Tongue (tissue), 2 donors: ENCODE data around the gene CD109. TPM values are rescaled to one million over a fixed set of nuclear protein-coding genes. Genes with fewer than 3 reads are reported as not detected.
A peak's percentile ranks its signal among the peaks of the same experiment; 100 is the strongest.
"Not testable (repeated sequence)": the region's sequence is repeated elsewhere in the genome, so short reads cannot be mapped to it uniquely, and the experiment has no call there.

Source experiments
- DNase-seq: peaks from one replicate; pipeline ENCODE4 v3.0.0-alpha.2; 2015
- total RNA-seq: library from RNA; depleted of rRNA; stranded (reverse); fragments of >200 nt; gene quantifications from one replicate; pipeline ENCODE4 v1.2.3, GENCODE V29; 2014

CD109 gene
- 29.6 TPM for total RNA-seq

GRCh38 chr6:73695619-73696421, at the start of gene CD109:
Gene CD109 (plus strand): TSS chr6:73696203. CDS start chr6:73696216, 13 bp downstream.
- peak; percentile 76 for DNase-seq

- DNase-seq: no peak
Observed at GRCh38 chr6:73648166-73648565, 47.8 kb upstream of the CD109 start.

- no peak for DNase-seq
Observed at GRCh38 chr6:73649783-73650182, 46.2 kb upstream of the CD109 start.

DNA sequence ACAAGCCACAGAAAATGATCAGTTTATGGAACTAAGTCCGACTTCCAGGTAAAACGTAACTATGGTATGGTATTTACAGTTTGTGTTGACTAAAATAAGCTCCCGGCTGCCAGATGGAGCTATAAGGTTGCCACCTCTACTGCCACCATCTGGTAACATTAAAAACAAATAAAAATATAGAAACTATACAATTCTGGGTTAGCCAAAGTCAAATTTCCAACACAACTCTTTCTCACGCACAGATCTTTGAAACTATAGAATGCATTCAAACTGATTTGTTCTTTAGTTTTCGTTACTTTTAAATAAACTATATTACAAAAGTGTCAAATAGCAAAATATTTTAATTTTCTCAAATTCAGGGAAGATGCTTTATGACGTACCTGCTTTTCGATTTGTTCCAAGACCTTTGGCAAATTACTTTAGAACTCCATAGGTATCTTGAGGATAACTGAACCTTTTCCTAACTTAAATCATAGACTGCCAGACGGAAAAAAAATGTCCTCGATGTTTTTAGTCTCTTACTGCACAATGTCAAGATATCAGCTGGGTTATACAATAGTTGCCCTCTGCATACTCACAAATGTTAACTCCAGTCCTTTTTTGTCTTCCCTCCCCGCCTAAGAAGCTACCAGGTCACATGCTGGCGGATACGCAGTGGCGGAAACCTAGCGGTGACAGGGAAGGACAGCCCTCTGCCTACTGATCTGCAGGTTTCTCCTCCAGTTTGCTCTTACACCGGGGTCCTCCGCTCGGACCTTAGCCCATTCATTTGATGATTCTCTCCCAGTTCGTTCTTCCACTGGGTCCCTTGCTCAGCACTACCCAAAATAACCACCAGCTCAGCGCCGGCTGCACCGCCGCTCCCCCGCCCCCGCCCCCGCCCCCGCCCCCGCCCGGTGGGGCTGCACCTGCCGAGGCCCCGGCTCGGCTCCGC, 43.1 kb upstream of the CD109 start:
- DNase-seq: peak; percentile 68

DNA sequence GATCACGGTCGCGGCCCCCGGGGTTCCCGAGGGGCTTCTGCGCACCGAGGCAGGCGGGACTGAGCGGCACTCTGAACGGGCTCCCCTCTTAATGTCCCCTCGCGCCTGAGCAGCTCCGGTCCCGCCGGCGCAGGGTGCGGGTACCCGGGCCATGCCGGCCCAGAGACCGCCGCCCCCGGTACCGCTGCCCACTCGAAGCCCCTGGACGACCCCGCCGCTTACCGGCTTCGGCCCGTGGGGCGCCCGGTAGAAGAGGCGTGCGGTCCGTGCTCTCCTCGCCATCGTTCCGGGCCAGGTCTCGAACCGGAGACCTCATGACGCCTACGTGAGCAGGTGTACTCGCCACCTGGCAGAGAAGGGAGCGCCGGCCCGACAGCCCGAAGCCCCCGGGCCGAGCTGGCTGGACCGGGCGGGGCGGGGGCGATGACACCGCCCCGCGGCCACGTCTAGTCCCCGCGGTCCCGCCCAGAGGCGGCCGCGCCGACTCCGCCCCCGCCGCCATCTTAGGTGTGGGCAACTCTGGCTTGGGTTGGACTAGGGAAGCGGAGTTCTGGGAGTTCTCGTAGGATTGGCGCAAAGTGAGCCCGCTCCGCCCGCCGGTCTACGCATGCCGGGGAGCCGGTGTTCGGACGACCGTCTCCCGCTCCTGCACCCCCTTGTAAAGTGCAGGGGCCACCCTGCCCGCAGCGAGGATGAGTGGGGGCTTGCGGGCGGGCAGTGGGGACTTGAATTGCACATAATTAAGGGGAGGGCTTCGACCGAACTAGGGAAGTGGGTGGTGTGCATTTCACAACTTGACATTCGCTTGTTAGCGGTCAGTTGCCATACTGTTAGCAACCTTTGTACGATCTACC, 42.2 kb upstream of the CD109 start, which contains the start of gene SLC17A5:
Gene SLC17A5, minus strand, starts transcription at position 422 of the 854 bp plus-strand sequence. Its CDS starts 106 bp downstream, at position 316.
- peak; percentile 96 for DNase-seq

DNA sequence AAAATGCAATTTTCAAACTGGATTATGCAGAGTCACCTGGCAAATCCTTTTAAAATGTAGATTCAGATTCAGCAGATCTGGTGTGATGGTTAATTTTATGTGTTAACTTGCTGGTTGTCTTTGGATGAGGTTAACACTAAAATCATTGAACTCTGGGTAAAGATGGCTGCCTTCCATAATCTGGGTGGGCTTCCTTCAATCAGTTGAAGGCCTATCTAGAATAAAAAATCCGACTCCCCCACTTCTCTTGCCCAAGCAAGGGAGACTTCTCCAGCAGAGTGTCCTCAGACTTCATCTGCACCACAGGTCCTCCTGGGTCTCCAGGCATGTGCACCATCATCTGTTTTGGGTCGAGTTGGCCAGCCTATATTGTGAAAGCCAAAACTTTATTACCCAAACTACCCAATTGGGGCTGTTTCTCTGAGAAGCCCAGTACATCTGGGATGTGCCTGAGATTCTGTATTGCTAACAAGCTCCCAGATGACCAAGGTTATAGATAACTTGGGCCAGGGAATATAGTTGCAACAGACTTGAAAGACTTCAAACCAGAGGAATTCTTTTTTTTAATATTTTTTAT, 40.6 kb upstream of the CD109 start:
- DNase-seq: no peak

DNA sequence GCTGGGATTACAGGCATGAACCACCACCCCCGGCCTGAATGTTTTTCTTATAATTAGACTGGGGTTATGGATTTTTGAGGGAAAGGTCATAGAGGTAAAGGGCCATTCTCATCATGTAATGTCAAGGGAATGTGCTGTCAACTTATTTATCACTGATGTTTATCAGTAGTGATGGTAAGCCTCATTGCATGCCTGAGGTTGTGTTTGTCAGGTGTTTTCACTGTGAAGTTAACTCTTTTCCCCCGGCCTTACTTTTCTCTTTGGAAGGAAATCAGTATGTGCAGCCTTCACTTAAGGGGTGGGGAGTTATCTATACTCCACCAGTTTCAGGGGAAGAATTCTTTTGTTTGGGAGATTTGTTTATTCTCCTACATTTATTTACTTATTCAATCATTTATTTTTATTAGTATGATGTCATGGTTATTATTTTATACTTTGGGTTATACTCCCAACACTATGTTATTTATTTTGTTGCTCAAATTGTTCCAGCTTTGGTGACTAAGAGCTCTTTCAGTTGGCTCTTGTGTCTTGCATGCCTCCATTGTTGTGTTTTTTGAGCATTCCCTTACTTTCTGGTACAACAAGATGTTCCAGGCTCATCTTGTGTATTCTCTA, 39.4 kb upstream of the CD109 start:
- no peak for DNase-seq

- no peak for DNase-seq
Observed at GRCh38 chr6:73657201-73657600, 38.8 kb upstream of the CD109 start.

- DNase-seq: no peak
Observed at GRCh38 chr6:73664701-73665100, 31.3 kb upstream of the CD109 start.

DNA sequence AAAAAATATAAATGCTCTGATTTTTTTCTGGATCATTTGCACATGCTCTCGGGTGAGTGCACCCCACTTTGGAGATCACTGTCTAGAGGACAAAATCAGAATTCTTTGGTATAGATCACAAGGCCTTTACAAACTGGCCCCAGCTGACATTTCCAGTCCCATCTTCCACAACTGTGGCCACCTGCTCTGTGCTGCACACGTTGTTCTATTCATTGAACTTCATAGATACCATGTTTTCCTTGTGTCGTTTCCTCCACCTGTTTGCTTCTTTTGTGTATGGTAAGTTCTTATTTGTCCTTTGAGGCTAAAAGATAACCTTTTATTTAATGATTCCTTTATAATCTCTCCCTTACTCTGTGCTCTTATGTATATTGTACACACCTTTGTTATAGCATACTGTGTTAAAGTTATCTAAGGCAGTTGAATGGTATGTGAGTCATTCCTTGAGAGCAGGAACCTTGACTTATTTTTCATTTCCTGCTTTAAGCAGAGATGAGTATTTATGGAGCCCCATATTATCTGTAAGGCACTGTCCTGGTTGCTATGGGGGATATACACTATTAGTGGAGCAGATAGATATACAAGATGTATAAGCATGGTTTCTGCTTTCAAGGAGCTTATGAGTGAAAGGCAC, 30.2 kb upstream of the CD109 start:
- peak; percentile 29 for DNase-seq

- peak; percentile 41 for DNase-seq
Observed at GRCh38 chr6:73666393-73666792, 29.6 kb upstream of the CD109 start.

DNA sequence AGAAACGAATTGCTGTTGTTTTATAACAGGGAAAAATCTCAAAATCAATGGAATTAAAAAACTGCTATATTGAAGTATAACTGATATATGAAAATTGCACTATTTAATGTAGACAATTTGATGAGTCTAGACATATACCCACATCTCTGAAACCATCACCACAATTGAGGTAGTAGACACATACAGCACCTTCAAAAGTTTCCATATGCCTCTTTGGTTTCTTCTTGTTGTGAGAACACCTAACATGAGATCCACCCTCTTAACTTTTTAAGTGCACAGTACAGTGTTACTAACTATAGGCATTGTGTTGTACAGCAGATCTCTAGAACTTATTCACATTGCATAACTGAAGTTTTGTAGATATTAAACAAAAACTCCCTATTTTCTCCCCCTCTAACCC, 28.2 kb upstream of the CD109 start:
- no peak for DNase-seq

- no peak for DNase-seq
Observed at GRCh38 chr6:73669005-73669404, 27.0 kb upstream of the CD109 start.

DNA sequence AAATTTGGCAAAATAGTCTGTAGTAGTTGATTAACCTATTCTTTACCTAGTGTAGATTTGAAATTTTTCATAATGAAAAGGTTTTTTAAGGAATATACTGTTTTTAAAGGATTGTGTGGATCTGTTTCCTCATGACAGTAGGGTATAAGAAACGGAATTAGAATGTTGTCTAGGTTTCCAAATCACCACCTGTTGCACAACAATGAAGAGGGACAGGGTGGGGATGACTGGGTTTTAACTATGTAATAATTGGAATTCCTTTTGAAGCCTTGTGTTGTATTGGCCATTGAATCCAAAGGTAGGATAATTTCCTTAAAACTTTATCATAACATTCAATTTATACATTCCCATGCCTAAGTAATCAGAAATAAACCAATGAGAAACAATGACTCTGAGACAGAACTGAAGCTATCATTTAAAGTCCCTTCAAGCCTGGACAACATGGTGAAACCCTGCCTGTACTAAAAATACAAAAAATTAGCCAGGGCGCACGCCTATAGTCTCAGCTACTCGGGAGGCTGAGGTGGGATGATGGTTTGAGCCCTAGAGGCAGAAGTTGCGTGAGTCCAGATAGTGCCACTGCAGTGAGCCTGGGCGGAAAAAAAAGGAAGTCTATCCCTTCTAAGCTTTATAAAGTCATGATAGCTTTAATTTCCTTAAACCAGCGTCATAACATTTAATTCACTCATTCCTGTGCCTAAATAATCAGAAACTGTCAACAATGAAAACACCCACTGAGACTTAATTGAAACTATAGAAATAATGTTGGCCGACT, 23.9 kb upstream of the CD109 start:
- no peak for DNase-seq

- peak; percentile 91 for DNase-seq
Observed at GRCh38 chr6:73675466-73676098, 20.4 kb upstream of the CD109 start.

GRCh38 chr6:73679009-73679408, 17.0 kb upstream of the CD109 start:
- DNase-seq: no peak

GRCh38 chr6:73679846-73680245, 16.2 kb upstream of the CD109 start:
- DNase-seq: not testable (repeated sequence)

GRCh38 chr6:73680289-73680918, 15.6 kb upstream of the CD109 start:
- DNase-seq: no peak

- DNase-seq: not testable (repeated sequence)
Observed at GRCh38 chr6:73683574-73683973, 12.4 kb upstream of the CD109 start.
